Activated CD4-positive, alpha-beta memory T cell treated with anti-CD3 and anti-CD28 coated beads, Interleukin-2, amount 10 ng/mL, durations not matched to agents 7 days and 5 days (primary cell): ENCODE measurements around the gene CPNE1. TPM values are rescaled to one million over a fixed set of nuclear protein-coding genes. Genes with fewer than 3 reads are reported as not detected.

ENCODE experiments used
- CTCF ChIA-PET: fragments of 350-600 bp; sonication (Branson Sonifier 250); formaldehyde crosslinking; loops from one replicate; lab custom pipeline; 2021; ENCODE audit warnings: antibody characterized with exemption, inconsistent platforms; lab: Charles Lee
- POLR2A ChIA-PET: fragments of 350-600 bp; sonication (Branson Sonifier 250); formaldehyde crosslinking; loops from one replicate; lab custom pipeline; 2021; ENCODE audit warnings: antibody characterized with exemption; lab: Charles Lee
- DNase-seq: peaks from one replicate; pipeline ENCODE4 v3.0.0-alpha.2; 2020
- H3K27ac Mint-ChIP-seq: one replicate; pipeline ENCODE4 v1.8.0; 2021; ENCODE audit warnings: mild to moderate bottlenecking, mixed read lengths
- H3K27me3 Mint-ChIP-seq: one replicate; pipeline ENCODE4 v1.8.0; 2021; ENCODE audit warnings: mixed read lengths
- H3K36me3 Mint-ChIP-seq: one replicate; pipeline ENCODE4 v1.8.0; 2021; ENCODE audit warnings: low read depth, mixed read lengths
- H3K4me1 Mint-ChIP-seq: one replicate; pipeline ENCODE4 v1.8.0; 2021; ENCODE audit warnings: mixed read lengths
- H3K4me3 Mint-ChIP-seq: one replicate; pipeline ENCODE4 v1.8.0; 2021; ENCODE audit warnings: mild to moderate bottlenecking, mixed read lengths
- H3K9me3 Mint-ChIP-seq: one replicate; pipeline ENCODE4 v1.8.0; 2021; ENCODE audit warnings: mixed read lengths
- total RNA-seq, 2 experiments: library from RNA; stranded (reverse); gene quantifications; one replicate each; pipeline ENCODE4 v1.2.3, GENCODE V29; 2021

The CPNE1 gene
- total RNA-seq, 2 experiments from 2014 or later, result 239 to 243 TPM

- DNase-seq, result no peak
- ChIA-PET CTCF (no interaction called here), POLR2A (interaction anchor here (1.3 to 10.3 kb wide), 13 partner anchors 9 to 292 kb away, joined by 3 to 198 read pairs (median 21); partner anchors contain the start of genes NFS1, PHF20, RBM39 and ROMO1)
- Mint-ChIP-seq H3K9me3 (no peaks in the 10 kb centered on the region), H3K4me1 (peaks cover 61% of the 10 kb centered on the region), H3K27ac (peak overlapping the region; percentile 98), H3K36me3 (peaks cover 43% of the 10 kb centered on the region), H3K4me3 (peak overlapping the region; percentile 95), H3K27me3 (no peaks in the 10 kb centered on the region)
These were observed 2.1 kb downstream of the CPNE1 start for GRCh38 chr20:35662551-35662950.

GRCh38 chr20:35661908-35662307 is 2.8 kb downstream of the CPNE1 start:
- H3K9me3 Mint-ChIP-seq, result no peaks in the 10 kb centered on the region
- H3K27ac Mint-ChIP-seq, result peak overlapping the region; percentile 98
- H3K4me1 Mint-ChIP-seq, result peaks cover 67% of the 10 kb centered on the region
- ChIA-PET POLR2A (interaction anchor here (0.9 to 10.3 kb wide), 10 partner anchors 12 to 291 kb away, joined by 3 to 198 read pairs (median 16); partner anchors contain the start of genes NFS1, RBM39, ROMO1 and SPAG4), CTCF (interaction anchor here (0.9 kb wide), 1 partner anchor 46 kb away, joined by 4 read pairs; the partner anchor contains the start of gene SPAG4)
- no peaks in the 10 kb centered on the region for H3K27me3 Mint-ChIP-seq
- H3K36me3 Mint-ChIP-seq, result peaks cover 48% of the 10 kb centered on the region
- no peak for DNase-seq
- peak overlapping the region; percentile 95 for H3K4me3 Mint-ChIP-seq

DNA sequence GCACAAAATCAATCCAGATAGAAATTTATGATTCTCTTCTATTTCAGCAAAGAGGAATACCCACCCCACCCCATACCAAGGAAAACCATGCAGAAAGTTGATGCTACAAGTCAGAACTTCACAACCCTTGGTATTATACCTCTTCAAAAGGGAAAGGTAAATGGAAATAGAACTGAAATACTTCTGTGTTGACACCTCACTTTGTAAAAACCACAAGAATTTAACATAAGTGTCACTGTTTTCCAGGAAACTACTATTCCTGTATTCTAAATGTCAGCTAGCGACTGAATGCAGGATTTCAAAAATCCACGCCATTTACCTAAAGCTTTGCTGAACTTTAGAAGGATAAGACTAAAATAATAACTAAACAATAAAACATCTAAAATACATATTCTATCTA is 3.6 kb downstream of the CPNE1 start:
- Mint-ChIP-seq H3K9me3 (no peaks in the 10 kb centered on the region), H3K4me1 (peaks cover 68% of the 10 kb centered on the region), H3K27me3 (no peaks in the 10 kb centered on the region), H3K27ac (peak overlapping the region; percentile 98), H3K36me3 (peaks cover 52% of the 10 kb centered on the region), H3K4me3 (peak overlapping the region; percentile 95)
- DNase-seq, result no peak
- ChIA-PET CTCF (interaction anchor here (0.5 to 0.9 kb wide), 3 partner anchors 45 to 213 kb away, joined by 3 to 4 read pairs (median 3); partner anchors contain the start of gene SPAG4), POLR2A (interaction anchor here (0.9 to 10.3 kb wide), 13 partner anchors 9 to 293 kb away, joined by 3 to 198 read pairs (median 3); partner anchors contain the start of genes NFS1, RBM39, ROMO1 and SCAND1)

DNA sequence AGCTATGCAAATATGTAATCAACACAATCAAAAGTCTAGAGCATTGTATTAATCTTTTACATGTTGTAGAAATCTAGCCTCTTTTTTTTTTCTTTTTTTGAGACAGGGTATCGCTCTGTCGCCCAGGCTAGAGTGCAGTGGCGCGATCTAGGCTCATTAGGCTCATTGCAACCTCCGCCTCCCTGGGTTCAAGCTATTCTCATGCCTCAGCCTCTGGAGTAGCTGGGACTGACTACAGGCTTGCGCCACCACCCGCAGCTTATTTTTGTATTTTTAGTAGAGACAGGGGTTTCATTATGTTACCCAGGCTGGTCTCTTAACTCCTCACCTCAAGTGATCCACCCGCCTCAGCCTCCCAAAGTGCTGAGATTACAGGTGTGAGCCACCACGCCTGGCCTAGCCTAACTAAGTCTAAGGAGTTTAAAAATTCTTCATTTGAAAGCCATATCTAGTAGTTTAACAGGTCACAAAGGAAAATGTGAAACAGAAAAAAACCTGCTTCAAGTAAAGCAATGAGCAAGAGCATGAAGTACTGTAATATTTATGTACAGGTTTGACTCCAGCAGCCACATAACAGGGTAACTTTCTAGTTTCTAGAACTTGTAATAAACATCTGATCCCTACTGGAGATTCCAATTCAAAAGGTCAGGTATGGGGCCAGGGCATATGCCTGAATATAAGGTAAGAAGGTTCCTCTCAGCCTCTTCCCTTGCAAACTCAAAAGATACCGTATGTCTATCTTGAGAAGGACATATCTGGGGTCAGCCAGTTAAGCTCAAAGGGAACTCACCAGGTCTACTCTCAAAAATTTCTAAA is 4.4 kb downstream of the CPNE1 start:
- peak overlapping the region; percentile 95 for H3K4me3 Mint-ChIP-seq
- ChIA-PET POLR2A (interaction anchor here (0.6 to 10.3 kb wide), 10 partner anchors 9 to 294 kb away, joined by 3 to 198 read pairs (median 3); partner anchors contain the start of genes NFS1, RBM39, ROMO1 and SCAND1), CTCF (interaction anchor here (0.6 kb wide), 2 partner anchors 65 to 96 kb away, joined by 3 read pairs; no protein-coding TSS in a partner anchor)
- H3K9me3 Mint-ChIP-seq, result no peaks in the 10 kb centered on the region
- peaks cover 68% of the 10 kb centered on the region for H3K4me1 Mint-ChIP-seq
- DNase-seq, result no peak
- no peaks in the 10 kb centered on the region for H3K27me3 Mint-ChIP-seq
- H3K27ac Mint-ChIP-seq, result peak overlapping the region; percentile 98
- H3K36me3 Mint-ChIP-seq, result peaks cover 52% of the 10 kb centered on the region

DNA sequence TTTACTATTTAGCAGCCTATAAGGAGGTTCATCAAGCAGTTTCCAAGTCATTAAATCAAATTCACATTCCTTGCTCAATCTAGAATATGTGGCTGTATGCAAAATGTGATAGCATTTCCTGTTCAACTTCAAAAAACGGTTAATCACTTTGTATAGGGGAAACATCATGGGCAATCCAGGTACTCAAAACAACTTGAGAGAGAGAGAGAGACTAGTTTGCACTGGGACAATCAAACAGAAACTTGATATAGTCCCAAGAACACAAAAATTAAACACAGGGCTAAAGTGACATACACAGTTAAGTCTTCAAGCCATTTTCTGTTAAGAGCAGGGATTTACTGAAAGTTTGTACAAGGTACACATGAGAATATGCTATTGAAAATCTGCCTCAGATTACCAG is 7.4 kb downstream of the CPNE1 start:
- peaks cover 34% of the 10 kb centered on the region for H3K36me3 Mint-ChIP-seq
- peak overlapping the region; percentile 17 for H3K27ac Mint-ChIP-seq
- peaks cover 49% of the 10 kb centered on the region for H3K4me1 Mint-ChIP-seq
- H3K9me3 Mint-ChIP-seq, result no peaks in the 10 kb centered on the region
- no peak for DNase-seq
- H3K4me3 Mint-ChIP-seq, result no peak overlapping the region
- no peaks in the 10 kb centered on the region for H3K27me3 Mint-ChIP-seq
- ChIA-PET POLR2A (interaction anchor here (10.3 kb wide), 1 partner anchor 40 kb away, joined by 198 read pairs; the partner anchor contains the start of gene SPAG4), CTCF (interaction anchor here (1.7 kb wide), 1 partner anchor 8 kb away, joined by 3 read pairs; no protein-coding TSS in a partner anchor)

- peaks cover 42% of the 10 kb centered on the region for H3K4me1 Mint-ChIP-seq
- CTCF ChIA-PET, result no interaction called here
These were observed 10.3 kb downstream of the CPNE1 start for GRCh38 chr20:35654415-35654814.

GRCh38 chr20:35653893-35654292 is 10.8 kb downstream of the CPNE1 start:
- peaks cover 37% of the 10 kb centered on the region for H3K4me1 Mint-ChIP-seq
- no peaks in the 10 kb centered on the region for H3K9me3 Mint-ChIP-seq
- no peaks in the 10 kb centered on the region for H3K27me3 Mint-ChIP-seq
- ChIA-PET CTCF (interaction anchor here (0.5 kb wide), 1 partner anchor 22 kb away, joined by 3 read pairs; no protein-coding TSS in a partner anchor), POLR2A (interaction anchor here (1.8 to 4.1 kb wide), 2 partner anchors 10 to 35 kb away, joined by 4 to 21 read pairs; partner anchors contain the start of genes CPNE1 and RBM12)
- no peak overlapping the region for H3K4me3 Mint-ChIP-seq
- peaks cover 41% of the 10 kb centered on the region for H3K36me3 Mint-ChIP-seq
- DNase-seq, result no peak
- H3K27ac Mint-ChIP-seq, result no peak overlapping the region

More at GRCh38 chr20:35654415-35654814, 10.3 kb downstream of the CPNE1 start:
- Mint-ChIP-seq H3K27ac (no peak overlapping the region), H3K4me3 (no peak overlapping the region), H3K9me3 (no peaks in the 10 kb centered on the region), H3K36me3 (peaks cover 40% of the 10 kb centered on the region), H3K27me3 (no peaks in the 10 kb centered on the region)
- POLR2A ChIA-PET, result interaction anchor here (1.8 to 4.1 kb wide), 2 partner anchors 9 to 36 kb away, joined by 4 to 21 read pairs; partner anchors contain the start of genes CPNE1 and RBM12
- DNase-seq, result no peak

GRCh38 chr20:35653430-35653734 is 11.3 kb downstream of the CPNE1 start:
- no peak overlapping the region for H3K4me3 Mint-ChIP-seq
- H3K27ac Mint-ChIP-seq, result no peak overlapping the region
- POLR2A ChIA-PET, result interaction anchor here (1.8 to 4.1 kb wide), 2 partner anchors 10 to 35 kb away, joined by 4 to 21 read pairs; partner anchors contain the start of genes CPNE1 and RBM12
- H3K9me3 Mint-ChIP-seq, result no peaks in the 10 kb centered on the region
- no peak for DNase-seq
- H3K36me3 Mint-ChIP-seq, result peaks cover 43% of the 10 kb centered on the region
- H3K4me1 Mint-ChIP-seq, result peaks cover 36% of the 10 kb centered on the region
- CTCF ChIA-PET, result interaction anchor here (0.5 kb wide), 1 partner anchor 23 kb away, joined by 3 read pairs; no protein-coding TSS in a partner anchor
- no peaks in the 10 kb centered on the region for H3K27me3 Mint-ChIP-seq

- no peaks in the 10 kb centered on the region for H3K9me3 Mint-ChIP-seq
- H3K4me1 Mint-ChIP-seq, result peaks cover 33% of the 10 kb centered on the region
- H3K36me3 Mint-ChIP-seq, result peaks cover 45% of the 10 kb centered on the region
- H3K27ac Mint-ChIP-seq, result no peak overlapping the region
- ChIA-PET CTCF (interaction anchor here (1.3 kb wide), 1 partner anchor 28 kb away, joined by 3 read pairs; no protein-coding TSS in a partner anchor), POLR2A (interaction anchor here (4.1 kb wide), 1 partner anchor 11 kb away, joined by 21 read pairs; the partner anchor contains the start of genes CPNE1 and RBM12)
- H3K27me3 Mint-ChIP-seq, result no peaks in the 10 kb centered on the region
- DNase-seq, result no peak
- H3K4me3 Mint-ChIP-seq, result no peak overlapping the region
These were observed 11.9 kb downstream of the CPNE1 start for GRCh38 chr20:35652641-35653429.

DNA sequence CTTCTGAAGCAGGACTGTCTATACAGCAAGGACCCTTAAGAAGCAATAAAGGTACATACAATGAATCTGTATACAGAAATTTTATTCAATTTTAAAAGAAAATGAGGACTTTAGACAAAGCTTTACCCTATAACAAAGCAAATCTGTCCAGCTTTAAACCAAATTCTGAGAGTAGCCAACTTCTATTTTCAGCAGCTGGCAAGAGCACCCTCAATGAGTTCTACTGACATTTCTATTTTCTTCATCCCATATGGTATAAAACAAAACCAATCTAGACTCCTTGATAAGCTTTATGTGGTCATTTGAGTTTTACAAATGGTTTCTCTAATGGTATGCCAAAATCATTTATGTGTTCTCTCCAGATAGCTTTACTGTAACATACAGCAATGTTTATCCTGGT is 12.7 kb downstream of the CPNE1 start:
- H3K27me3 Mint-ChIP-seq, result no peaks in the 10 kb centered on the region
- H3K4me1 Mint-ChIP-seq, result peaks cover 27% of the 10 kb centered on the region
- H3K9me3 Mint-ChIP-seq, result no peaks in the 10 kb centered on the region
- CTCF ChIA-PET, result interaction anchor here (1.3 kb wide), 1 partner anchor 28 kb away, joined by 3 read pairs; no protein-coding TSS in a partner anchor
- H3K27ac Mint-ChIP-seq, result no peak overlapping the region
- peaks cover 43% of the 10 kb centered on the region for H3K36me3 Mint-ChIP-seq
- H3K4me3 Mint-ChIP-seq, result no peak overlapping the region
- POLR2A ChIA-PET, result interaction anchor here (0.7 to 4.1 kb wide), 4 partner anchors 8 to 188 kb away, joined by 3 to 21 read pairs (median 3); partner anchors contain the start of genes CPNE1, RBM12 and SPAG4
- no peak for DNase-seq

GRCh38 chr20:35650632-35651031 is 14.1 kb downstream of the CPNE1 start:
- DNase-seq, result no peak
- peaks cover 29% of the 10 kb centered on the region for H3K4me1 Mint-ChIP-seq
- POLR2A ChIA-PET, result no interaction called here
- H3K4me3 Mint-ChIP-seq, result no peak overlapping the region
- CTCF ChIA-PET, result no interaction called here
- peaks cover 39% of the 10 kb centered on the region for H3K36me3 Mint-ChIP-seq
- no peaks in the 10 kb centered on the region for H3K9me3 Mint-ChIP-seq
- no peaks in the 10 kb centered on the region for H3K27me3 Mint-ChIP-seq
- no peak overlapping the region for H3K27ac Mint-ChIP-seq

DNA sequence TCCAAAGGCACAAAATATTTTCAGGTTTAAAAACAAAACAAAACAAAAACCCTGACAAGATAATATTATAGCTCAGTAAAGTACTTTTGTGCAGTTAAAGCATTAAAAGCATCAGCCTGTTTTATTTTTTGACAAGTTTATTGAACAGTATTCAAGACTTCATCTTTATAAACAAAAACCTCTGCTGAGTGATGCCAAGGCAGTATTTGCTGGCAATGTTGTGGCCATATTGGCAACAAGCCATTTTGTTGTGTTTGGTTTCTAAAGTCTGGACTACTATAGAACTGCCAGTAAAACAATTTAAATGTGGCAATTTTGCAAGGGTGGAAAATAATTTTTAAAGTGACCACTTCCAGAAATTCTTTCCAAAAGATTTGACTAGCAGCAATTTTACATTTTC is 15.9 kb downstream of the CPNE1 start:
- POLR2A ChIA-PET, result interaction anchor here (2.4 kb wide), 1 partner anchor 15 kb away, joined by 10 read pairs; the partner anchor contains the start of genes CPNE1 and RBM12

More for the DNA sequence above, 15.9 kb downstream of the CPNE1 start:
- CTCF ChIA-PET, result interaction anchor here (0.6 to 1.5 kb wide), 2 partner anchors 9 to 21 kb away, joined by 3 read pairs; no protein-coding TSS in a partner anchor
- DNase-seq, result no peak
- H3K27ac Mint-ChIP-seq, result no peak overlapping the region
- no peaks in the 10 kb centered on the region for H3K9me3 Mint-ChIP-seq
- H3K36me3 Mint-ChIP-seq, result peaks cover 46% of the 10 kb centered on the region
- H3K4me3 Mint-ChIP-seq, result no peak overlapping the region
- H3K27me3 Mint-ChIP-seq, result no peaks in the 10 kb centered on the region
- H3K4me1 Mint-ChIP-seq, result peaks cover 38% of the 10 kb centered on the region
